NCI-H748 treated with DMSO at 0.1 percent for 48 hours (cell line): ENCODE data around the gene TRMT11.
"Not testable (repeated sequence)": the region's sequence is repeated elsewhere in the genome, so short reads cannot be mapped to it uniquely, and the experiment has no call there.

Experiments
- DNase-seq: peaks from one replicate; lab custom pipeline; 2025; lab: John Stamatoyannopoulos, UW

TRMT11 gene

DNA sequence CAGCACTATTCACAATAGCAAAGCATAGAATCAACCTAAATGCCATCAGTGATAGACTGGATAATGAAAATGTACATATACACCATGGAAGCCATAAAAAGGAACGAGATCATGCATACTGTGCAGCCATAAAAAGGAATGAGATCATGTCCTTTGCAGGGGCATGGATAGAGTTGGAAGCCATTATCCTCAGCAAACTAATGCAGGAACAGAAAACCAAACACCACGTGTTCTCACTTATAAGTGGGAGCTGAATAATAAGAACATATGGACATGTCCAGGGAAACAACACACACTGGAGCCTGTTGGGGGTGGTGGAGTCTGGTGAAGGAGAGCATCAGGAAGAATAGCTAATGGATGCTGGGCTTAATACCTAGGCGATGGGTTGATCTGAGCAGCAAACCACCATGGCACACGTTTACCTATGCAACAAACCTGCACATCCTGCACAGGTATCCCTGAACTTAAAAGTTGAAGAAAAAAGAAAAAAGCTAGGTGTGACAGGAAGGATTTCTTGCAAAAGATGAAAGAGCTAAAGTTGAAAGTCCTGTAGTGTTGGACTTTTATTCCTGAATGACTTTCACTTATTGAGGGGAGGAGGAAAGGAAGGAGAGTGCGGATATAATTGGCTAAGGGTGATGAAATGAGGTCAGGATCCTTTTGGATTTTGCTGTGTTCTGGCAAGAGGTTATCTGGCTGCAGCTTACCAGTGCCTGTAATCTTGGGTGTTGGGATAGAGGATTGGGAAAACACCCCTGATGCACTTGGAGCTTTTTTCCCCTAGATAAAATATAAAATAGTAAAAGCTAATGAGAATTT, 8.5 kb downstream of the TRMT11 start:
- DNase-seq: peak; percentile 17

DNA sequence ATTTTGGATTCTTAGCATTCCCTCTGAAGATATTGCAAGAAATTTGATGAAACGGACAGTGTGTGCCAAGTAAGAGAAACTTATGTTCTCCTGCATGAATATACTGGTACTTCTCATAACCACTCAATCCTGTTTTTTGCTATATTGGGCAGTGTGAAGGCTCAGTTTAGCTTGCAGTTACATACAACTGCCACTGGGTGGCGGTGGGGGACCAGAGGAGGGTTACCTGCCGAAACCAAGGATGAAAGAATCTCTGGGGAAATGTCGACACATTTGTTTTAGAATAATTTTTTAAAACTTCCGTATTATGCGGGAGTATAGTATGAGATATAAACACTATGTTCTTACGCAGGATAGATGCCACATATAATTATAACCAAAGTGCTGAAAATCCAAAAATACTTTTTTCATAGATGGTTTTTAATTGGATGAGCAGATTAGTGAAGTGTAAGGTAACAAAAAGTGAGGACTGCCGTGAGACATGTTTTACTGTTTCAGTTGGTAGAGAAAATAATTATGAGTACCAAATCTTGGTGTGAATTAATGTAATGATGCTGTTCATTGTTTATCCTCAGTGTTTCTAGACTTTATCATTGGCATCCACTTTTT, 9.7 kb downstream of the TRMT11 start:
- DNase-seq: peak; percentile 44

DNA sequence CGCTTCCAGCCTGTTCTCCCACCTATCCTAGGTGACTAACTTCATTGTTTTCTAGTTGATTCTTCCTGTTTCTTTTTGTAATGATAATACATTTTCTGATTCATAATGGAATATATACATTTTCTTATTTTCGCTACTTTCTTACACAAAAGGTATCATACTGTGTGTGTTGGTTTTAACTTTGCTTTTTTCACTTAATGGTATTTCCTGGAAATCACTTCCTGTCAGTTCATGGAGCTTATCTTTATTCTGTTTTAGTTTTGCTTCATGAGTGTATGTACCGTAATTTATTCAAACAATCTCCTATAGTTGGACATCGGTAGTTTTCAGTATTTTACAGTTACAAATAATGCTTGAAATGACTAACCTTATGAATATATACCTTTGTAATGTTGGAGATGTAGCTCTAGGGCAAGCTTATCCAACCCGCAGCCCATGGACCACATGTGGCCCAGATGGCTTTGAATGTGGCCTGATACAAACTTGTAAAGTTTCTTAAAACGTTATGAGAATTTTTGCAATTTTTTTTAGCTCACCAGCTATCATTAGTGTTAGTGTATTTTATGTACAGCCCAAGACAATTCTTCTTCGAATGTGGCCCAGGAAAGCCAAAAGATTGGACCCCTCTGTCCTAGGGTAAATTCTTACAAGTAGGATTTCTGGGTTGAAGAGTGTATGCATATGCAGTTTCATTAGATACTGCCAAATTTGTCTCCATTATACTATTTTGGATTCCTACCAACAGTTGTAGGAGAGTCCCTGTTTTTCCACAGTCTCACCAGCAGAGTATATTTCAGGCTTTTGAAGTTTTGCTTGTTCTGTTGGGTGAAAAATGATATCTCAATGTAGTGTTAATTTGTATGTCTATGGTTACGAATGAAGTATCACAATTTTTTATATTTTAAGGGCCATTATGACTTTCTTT, 16.7 kb downstream of the TRMT11 start:
- DNase-seq: no peak

DNA sequence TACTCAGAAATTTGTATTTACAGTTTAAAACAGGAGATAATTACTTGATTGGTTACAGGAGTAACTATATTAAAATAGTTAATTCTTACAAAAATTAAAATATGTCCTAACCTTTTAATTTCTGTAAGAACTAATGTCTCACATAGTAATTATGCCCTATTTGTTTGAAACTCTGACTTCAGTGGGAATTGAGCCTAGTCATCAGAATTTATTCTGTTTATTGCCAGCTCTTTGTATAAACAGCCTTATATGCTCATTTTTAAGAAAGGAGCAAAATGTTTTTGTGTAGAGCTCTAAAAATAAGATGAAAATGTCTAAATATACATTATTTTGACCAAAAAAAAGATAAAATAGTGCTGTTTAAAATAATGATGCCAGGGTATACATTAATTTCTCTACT, 21.5 kb downstream of the TRMT11 start:
- DNase-seq: no peak

DNA sequence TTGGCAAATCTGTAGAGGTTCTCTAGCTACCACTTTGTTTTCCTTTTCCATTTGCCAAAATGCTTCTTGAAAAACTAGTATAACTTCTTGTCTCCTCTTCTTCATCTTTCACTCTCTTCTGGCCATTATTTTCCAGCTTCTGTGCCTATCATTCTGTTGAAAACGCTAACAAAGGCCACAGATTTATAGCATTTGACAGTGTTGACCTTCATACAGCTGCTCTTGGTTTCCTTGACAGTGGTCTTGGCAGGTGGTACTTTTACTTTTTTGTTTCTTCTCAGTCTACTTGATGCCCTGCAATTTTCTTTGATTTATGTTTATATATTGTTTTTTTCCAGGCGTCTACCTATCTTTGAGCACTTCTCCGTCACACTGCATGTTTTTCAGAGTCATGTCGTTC, 23.7 kb downstream of the TRMT11 start:
- no peak for DNase-seq

DNA sequence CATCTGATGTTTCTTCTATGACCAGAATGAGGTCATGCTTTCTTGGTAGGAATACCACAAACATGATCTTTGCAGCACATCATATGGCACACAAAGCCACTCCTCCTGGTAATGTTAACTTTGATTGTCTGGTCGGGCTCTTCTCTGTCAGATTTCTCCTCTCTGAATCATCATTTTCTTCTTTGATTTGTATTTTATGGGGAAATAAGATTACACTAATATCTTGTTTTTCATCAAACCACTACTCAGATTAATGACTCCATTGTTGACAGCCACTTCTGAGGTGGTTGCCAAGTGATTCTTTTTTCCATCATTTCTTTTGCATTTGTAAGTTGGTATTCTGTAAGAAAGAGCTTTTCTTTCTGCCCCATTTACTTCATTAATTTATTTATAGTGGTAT, 29.5 kb downstream of the TRMT11 start:
- DNase-seq: no peak

DNA sequence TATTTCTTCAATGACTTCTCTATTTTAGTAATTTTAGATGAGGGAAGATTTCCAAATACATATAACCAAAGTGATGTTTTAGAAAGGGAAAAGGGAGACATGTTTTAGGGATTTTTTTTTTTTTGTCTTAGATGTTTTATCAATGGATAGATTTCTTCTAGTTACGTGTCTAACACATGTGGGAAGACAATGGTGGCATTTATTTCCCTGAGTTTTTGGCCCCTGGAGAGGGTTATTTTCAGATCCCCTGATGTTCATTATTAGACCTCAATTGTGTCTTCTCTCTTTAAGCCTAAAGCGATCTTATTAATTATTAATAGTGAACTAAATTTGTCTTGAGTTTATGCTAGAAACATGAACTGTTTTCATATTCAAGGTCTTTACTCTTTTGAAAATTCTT, 30.3 kb downstream of the TRMT11 start:
- DNase-seq: no peak

DNA sequence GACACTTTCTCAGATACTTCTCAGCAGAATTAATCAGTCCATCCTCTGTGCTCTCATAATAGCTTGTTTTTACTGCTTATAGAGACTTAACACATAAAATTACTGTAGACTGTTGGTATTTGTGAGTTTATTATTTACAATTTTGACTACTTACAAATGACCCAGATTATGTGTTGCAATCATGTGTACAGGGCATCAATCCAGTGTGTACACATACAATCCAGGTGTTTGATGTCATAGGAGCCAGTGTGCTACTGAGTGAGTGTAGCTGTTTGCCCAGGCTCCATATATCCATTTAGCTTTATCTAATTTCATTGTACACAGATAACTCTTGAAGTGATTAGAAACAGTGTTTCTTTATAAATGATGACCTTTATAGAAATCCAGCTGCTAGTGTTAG, 31.3 kb downstream of the TRMT11 start:
- no peak for DNase-seq

DNA sequence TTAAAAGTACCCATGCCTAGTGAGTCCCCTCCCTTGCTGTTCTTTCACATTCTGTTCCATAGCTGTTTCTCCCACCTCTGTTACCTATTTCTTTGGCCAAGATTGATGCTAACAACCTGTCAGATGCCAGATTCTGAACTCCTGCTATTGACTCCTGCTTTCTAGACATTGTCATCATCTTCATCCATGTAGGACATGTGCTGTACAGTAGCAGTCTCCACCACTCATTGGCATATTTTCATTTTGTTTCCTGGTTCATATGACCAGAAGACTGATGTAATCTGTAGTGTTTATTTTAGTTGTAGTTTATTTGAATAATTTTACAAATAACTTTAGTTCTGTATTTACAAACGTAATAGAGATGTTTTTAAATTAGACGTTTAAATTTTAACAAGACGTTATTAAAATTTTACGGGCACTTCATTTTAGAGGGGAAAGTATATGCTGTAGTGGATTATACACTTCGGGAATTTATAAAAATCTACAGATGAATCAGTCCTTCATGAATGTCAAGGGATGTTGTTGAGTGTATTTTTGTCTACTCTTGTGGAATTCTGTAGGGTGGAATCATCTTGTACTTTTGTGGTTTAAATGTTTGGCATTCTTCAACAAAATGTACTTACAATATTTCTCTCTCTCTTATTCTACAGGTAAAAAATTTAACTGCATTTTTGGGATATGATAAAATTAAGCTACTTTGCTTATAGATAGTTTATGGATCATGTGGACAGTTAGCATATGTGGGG, 34.1 kb downstream of the TRMT11 start:
- DNase-seq: no peak

DNA sequence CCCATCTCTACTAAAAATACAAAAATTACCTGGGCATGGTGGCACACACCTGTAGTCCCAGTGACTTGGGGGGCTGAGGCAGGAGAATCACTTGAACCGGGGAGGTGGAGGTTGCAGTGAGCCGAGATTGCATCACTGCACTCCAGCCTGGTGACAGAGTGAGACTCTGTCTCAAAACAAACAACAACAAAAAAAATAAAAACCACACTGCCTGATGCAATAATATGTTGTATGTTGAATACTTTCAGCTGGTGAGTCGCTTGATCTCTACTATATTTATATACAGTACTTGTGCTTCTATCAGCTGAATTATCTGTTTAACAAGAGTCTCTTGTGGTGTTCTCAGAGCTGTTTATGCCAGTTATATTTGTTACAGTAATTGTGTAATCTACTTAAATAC, 37.1 kb downstream of the TRMT11 start:
- not testable (repeated sequence) for DNase-seq

DNA sequence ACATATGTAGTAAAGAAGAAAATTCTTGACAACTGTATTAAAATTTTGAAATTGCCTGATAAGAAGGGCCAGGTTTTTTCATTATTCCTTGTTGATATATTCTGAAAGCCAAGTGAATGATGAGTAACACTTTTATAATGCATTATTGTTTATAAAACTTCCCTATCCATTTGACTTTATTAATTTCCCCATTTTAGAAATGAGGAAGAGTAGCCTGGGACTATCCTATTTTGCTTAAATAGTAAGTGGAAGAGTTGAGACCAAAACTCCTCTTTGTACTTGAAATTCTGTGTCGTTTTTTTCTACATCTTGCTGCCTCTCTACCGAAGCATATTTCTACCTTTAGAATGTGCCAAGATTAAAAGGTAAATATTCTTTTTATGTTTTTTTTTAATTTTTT, 39.7 kb downstream of the TRMT11 start:
- DNase-seq: no peak

DNA sequence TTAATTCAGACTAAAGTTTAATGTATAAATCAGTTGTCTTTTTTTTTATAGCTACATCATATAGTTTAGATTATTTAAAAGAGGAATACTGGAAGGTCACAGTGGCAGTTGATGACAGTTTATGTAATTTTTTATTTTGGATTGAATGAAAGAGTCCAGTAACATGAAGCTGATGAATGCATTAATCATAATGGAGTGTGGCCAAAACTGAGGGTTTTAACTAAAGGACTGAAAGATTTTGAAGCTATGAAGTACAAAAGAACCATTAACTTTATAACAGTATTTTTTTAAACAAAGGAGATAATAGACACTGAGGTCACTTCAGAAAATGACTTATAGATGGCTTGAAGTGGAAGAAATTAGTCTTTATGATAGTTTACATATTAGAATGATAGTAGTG, 41.3 kb downstream of the TRMT11 start:
- DNase-seq: no peak

DNA sequence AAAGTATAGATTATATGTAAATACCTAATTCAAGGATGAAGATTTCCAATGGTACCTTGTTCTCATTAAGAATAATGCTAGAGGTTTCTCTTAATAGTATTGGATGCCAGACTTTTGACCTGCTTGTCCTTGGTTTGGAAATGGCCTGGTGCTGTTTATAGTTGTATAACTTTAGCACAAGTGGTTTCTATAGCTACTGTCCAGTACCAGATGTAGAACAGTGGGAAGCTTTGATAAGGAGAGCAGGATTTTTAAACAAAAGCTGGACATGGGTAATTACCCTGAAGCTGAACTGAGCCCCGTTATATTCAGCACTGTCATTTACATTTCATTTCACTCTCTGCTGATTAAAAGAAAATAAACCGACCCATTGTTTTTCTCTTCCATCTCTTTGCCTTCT, 43.7 kb downstream of the TRMT11 start:
- no peak for DNase-seq

DNA sequence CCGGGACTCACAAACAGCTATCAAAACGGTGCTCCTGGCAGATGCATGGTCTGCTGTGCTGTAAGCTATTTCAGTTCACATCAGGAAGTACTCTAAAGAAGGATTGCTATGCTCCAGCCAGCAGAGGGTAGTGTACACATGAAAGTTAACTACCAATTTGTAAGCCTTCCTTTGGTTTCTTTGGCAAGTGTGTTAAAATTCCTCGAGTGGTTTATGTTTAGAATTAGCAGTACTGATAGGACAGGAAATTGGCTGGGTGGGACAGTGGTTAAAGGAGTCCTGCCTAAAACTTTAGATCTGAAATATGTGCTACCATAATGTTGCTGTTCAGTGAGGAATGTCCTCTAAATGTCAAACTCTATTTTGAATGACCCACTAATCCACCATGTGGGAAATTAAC, 47.4 kb downstream of the TRMT11 start:
- DNase-seq: no peak

DNA sequence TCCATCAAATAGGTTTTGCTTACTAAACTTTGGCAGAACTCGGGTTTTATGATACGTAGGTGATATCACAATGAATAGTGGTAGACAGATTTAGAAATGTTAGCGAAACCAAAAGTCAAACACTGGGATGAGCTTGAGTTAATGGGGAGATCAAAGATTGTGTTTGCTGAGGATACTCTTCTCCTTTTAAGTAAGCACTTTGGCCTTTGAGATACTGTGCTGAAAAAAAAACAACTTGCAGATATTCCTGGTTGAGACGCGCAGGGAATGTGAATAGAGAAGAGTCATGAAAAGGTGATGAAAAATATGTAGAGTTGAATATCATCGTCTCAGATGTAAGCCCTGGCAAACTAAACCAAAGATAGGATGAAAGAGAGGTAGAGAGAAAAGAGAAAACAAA, 48.3 kb downstream of the TRMT11 start:
- DNase-seq: no peak

DNA sequence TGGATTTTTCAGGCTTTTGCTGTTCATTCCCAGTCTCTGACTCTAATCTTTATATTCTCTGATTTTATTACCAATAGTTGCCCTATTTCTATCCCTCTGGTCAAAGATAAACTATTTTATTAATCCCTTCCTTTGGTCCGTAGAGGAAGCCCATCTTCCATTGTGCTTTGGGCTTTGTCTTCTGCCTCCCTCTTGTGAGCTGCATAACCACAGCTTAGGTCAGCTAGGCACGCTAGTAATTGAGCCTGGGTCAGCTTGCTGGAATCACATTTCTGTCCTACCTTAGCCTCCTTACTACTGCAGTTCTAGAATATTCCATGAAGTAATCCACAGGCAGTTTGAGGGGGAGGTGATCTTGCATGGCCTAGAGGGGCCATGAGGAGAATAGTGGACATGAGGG, 49.4 kb downstream of the TRMT11 start:
- no peak for DNase-seq

DNA sequence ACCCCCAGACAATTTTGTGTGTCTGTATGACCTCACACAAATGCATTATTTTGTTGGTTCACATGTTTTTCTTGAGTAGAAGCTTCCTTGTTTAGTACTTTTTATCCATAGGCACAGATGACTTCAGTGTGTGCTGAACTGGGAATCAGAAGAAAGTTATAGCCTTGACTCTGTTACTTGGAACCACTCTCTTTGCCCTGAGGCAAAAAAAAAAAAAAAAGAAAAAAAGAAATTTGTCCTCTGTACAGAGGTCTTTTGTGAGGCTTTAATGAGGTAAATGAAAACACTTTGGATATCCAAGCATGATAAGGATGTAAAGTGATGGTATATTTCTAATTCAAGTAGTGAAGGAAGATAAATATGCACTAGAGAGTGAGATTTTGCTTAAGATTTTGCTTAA, 51.9 kb downstream of the TRMT11 start:
- no peak for DNase-seq

DNA sequence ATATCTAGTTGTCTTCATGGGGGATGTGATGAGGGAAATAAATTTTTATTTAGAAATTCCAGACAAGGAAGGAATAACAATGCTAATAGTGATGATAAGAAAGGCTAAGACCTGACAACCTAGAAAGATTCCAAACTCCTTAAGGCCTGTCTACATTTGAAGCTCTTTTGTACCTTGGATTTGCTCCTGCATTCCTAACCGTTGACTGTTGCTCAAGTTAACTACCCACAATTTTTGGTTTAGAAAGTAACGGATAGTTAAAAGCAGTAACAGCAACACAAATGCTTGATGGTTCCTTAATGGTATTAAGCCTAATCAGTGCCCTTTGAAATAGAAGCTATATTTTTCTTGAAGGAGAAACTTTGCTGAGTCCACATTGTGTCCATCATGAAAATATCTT, 52.9 kb downstream of the TRMT11 start:
- no peak for DNase-seq

DNA sequence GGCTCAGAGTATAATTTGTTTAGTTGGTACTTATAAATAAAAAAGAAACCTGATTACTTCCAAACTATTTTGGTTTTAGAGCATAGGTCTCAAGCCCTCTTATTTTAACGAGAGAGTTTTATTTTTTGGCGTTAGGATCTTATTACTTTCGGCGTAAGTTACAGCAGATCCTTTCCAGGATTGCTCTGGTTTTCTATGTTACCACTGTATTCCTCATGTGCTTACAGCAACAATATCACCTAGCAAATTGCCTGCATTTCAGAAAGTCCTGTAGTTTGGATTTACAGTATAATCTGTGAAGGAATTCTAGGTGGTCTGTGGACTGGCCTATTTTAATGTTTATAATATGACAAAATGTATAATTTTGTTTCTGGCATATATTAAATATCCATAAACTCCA, 54.1 kb downstream of the TRMT11 start:
- DNase-seq: no peak

DNA sequence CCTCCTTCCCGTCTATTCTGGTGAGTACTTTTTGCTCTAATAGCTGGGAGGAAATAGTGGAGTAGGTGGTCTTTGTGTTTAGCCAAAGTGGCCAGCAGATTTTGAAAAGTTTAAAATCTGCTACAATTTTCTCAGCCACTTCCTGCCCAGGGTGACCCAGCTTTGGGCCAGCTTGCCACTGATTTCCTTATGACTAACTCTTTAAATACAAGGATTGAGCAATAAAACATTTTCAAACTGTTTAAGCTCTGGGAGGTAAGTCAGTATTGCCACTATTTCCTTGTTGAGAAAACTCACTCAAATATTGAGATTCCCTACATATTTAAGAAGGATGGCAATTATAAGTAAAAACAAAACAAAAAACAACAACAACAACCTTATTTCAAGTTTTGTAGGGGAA, 54.5 kb downstream of the TRMT11 start:
- no peak for DNase-seq

DNA sequence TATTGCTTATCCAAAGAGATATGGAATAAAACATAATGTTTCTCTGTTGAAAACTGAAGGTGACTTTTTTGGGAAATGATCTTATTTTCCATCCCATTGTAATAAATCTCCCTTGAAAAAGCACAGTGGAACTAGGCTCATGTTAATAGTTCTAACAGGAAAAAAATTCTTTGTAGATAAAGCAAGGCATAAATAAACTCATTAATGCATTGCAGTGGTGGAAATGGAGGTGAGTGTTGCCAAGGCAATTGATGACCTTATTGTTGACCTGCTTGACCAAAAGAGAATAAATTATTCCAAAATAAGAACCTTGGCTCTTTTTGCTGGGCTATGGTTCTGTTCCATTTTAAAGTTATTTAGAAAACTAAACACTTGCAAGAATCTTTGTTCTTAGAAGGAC, 55.2 kb downstream of the TRMT11 start:
- no peak for DNase-seq

DNA sequence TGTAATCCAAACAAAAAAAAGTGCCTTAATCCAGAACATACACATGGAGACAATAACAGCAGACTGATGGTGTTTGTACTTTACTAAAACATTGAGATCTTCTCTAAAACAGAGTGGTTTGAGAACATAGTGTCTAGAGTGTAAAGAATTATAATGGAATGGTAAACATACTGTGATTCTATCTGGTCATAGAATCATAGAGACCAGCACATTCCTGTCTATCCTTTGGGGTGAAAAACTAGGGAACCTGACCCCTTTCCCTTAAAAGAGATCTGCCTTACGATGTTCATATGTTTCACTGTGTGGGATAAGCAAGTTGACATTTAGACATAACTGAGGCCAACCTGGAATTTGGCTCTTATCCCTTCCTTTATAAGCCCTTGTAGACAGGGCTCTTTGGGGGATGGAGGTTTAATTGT, 55.7 kb downstream of the TRMT11 start:
- DNase-seq: no peak
